ENCODE data around the gene ACP1. TPM values are rescaled to one million over a fixed set of nuclear protein-coding genes. Genes with fewer than 3 reads are reported as not detected.
A peak's percentile ranks its signal among the peaks of the same experiment; 100 is the strongest.

Gene ACP1
- total RNA-seq, 1 experiment from 2014 or later: 120 TPM

DNA sequence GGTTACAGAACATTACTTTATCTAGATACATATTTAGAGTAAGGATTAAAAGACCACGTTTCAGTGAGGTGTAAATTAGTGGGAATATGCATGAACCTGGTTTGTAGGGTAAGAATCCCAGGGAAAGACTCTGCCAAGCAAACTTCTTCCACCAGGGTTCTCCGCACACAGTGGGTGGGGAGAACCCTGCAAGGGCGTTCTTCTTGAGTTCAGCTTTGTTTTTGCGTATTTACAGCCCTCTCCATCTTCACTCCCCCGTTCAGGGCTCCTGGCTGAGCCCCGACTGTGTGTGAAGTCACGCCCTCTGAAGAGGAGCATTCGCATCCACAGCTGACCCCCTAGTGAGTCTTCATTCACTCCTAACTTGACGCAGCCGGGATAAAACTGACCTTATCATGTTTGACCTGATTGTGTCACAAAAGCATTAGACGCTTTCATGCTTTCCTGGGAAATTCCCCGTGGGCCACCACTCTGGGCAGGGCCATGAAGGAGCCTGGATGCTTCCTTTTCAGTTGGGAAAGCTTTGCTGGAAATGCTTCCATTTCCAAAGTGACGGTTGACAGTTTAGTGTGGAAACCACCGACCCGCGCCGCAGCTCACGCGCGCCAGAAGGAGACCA is 22.1 kb downstream of the ACP1 start:
- Mint-ChIP-seq H3K4me1 (ENCODE audit: low read depth, unreplicated experiment) (peaks cover 8% of the 10 kb centered on the region), H3K36me3 (ENCODE audit: insufficient read depth, unreplicated experiment) (peaks cover 8% of the 10 kb centered on the region), H3K4me3 (ENCODE audit: low read depth, unreplicated experiment) (no peak overlapping the region), H3K9me3 (ENCODE audit: low read depth, unreplicated experiment) (no peaks in the 10 kb centered on the region), H3K27ac (ENCODE audit: unreplicated experiment) (no peak overlapping the region), H3K27me3 (ENCODE audit: unreplicated experiment) (peaks cover 38% of the 10 kb centered on the region)
- no peak for TF ChIP-seq CTCF (IDR thresholded peaks at IDR 0.05; ENCODE audit: unreplicated experiment)
- BruUV-seq (replicated peaks): no TSS peak
- CTCF ChIA-PET: interaction anchor here (0.7 kb wide), 1 partner anchor 1348 kb away, joined by 5 read pairs; no protein-coding TSS in a partner anchor
- intact Hi-C loops (cut with micrococcal nuclease; ENCODE audit: unreplicated experiment): no loop called here
- no peak for DNase-seq

DNA sequence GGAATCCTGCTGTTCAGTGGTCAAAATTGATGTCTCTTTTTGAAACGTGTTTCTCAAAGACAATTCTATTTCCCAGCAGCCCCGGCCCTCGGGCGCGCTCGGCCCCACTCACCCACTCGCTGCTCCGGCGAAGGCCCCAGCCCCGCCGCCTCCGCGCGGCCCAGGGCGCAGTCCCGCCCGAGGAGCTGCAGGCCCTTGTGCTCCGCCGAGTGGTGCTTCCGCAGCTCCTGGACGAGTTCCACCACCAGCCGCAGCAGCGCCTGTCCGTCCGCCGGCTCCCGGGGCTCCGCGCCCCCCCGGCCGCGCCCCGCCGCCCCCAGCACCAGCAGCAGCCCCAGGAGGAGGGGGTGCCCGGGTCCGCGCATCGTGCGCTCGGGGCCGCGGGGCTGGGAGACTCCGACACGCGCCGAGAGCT is 22.7 kb downstream of the ACP1 start:
- peaks cover 8% of the 10 kb centered on the region for H3K4me1 Mint-ChIP-seq (ENCODE audit: low read depth, unreplicated experiment)
- DNase-seq: peak; percentile 19
- CTCF ChIA-PET: interaction anchor here (0.7 kb wide), 1 partner anchor 1348 kb away, joined by 5 read pairs; no protein-coding TSS in a partner anchor
- peaks cover 38% of the 10 kb centered on the region for H3K27me3 Mint-ChIP-seq (ENCODE audit: unreplicated experiment)
- no peaks in the 10 kb centered on the region for H3K9me3 Mint-ChIP-seq (ENCODE audit: low read depth, unreplicated experiment)
- peak overlapping the region; percentile 19 for H3K4me3 Mint-ChIP-seq (ENCODE audit: low read depth, unreplicated experiment)
- no peak for TF ChIP-seq CTCF (IDR thresholded peaks at IDR 0.05; ENCODE audit: unreplicated experiment)
- BruUV-seq (replicated peaks): no TSS peak
- intact Hi-C loops (cut with micrococcal nuclease; ENCODE audit: unreplicated experiment): no loop called here
- no peak overlapping the region for H3K27ac Mint-ChIP-seq (ENCODE audit: unreplicated experiment)
- H3K36me3 Mint-ChIP-seq (ENCODE audit: insufficient read depth, unreplicated experiment): peaks cover 8% of the 10 kb centered on the region

- Mint-ChIP-seq H3K36me3 (ENCODE audit: insufficient read depth, unreplicated experiment) (peaks cover 8% of the 10 kb centered on the region), H3K4me3 (ENCODE audit: low read depth, unreplicated experiment) (peak within 1 kb of the TSS; percentile 19), H3K27me3 (ENCODE audit: unreplicated experiment) (peaks cover 38% of the 10 kb centered on the region), H3K4me1 (ENCODE audit: low read depth, unreplicated experiment) (peaks cover 8% of the 10 kb centered on the region), H3K9me3 (ENCODE audit: low read depth, unreplicated experiment) (no peaks in the 10 kb centered on the region), H3K27ac (ENCODE audit: unreplicated experiment) (no peak within 1 kb of the TSS)
- no TSS peak for BruUV-seq (replicated peaks)
- no peak for TF ChIP-seq CTCF (IDR thresholded peaks at IDR 0.05; ENCODE audit: unreplicated experiment)
- intact Hi-C loops (cut with micrococcal nuclease; ENCODE audit: unreplicated experiment): no loop called here
- peak; percentile 7 for DNase-seq
- CTCF ChIA-PET: interaction anchor here (0.7 kb wide), 1 partner anchor 1347 kb away, joined by 5 read pairs; no protein-coding TSS in a partner anchor
Observed at GRCh38 chr2:287911-288757, 23.4 kb downstream of the ACP1 start, which contains the start of gene ALKAL2. TSS of gene ALKAL2 (minus strand) at chr2:288091. CDS start at chr2:287835, 256 bp downstream.

- no TSS peak for BruUV-seq (replicated peaks)
- TF ChIP-seq CTCF (IDR thresholded peaks at IDR 0.05; ENCODE audit: unreplicated experiment): no peak
- Mint-ChIP-seq H3K27ac (ENCODE audit: unreplicated experiment) (no peak overlapping the region), H3K4me3 (ENCODE audit: low read depth, unreplicated experiment) (no peak overlapping the region), H3K4me1 (ENCODE audit: low read depth, unreplicated experiment) (peaks cover 8% of the 10 kb centered on the region), H3K27me3 (ENCODE audit: unreplicated experiment) (peaks cover 38% of the 10 kb centered on the region), H3K9me3 (ENCODE audit: low read depth, unreplicated experiment) (no peaks in the 10 kb centered on the region), H3K36me3 (ENCODE audit: insufficient read depth, unreplicated experiment) (peaks cover 8% of the 10 kb centered on the region)
- CTCF ChIA-PET: interaction anchor here (0.9 kb wide), 1 partner anchor 42 kb away, joined by 3 read pairs; no protein-coding TSS in a partner anchor
- intact Hi-C loops (cut with micrococcal nuclease; ENCODE audit: unreplicated experiment): loop anchor here (1.0 kb wide), 1 partner anchor 24 kb away; no protein-coding TSS in a partner anchor
- DNase-seq: no peak
Observed at GRCh38 chr2:288758-289361, 24.1 kb downstream of the ACP1 start.
